Suppressor macrophage treated with lipopolysaccharide for 4 hours (primary cell): ENCODE measurements around the gene SLC41A2.
"Not testable (repeated sequence)": the region's sequence is repeated elsewhere in the genome, so short reads cannot be mapped to it uniquely, and the experiment has no call there.

Source experiments
- DNase-seq: peaks from one replicate; pipeline ENCODE4 v3.0.0-alpha.2; 2020

The SLC41A2 gene

DNA sequence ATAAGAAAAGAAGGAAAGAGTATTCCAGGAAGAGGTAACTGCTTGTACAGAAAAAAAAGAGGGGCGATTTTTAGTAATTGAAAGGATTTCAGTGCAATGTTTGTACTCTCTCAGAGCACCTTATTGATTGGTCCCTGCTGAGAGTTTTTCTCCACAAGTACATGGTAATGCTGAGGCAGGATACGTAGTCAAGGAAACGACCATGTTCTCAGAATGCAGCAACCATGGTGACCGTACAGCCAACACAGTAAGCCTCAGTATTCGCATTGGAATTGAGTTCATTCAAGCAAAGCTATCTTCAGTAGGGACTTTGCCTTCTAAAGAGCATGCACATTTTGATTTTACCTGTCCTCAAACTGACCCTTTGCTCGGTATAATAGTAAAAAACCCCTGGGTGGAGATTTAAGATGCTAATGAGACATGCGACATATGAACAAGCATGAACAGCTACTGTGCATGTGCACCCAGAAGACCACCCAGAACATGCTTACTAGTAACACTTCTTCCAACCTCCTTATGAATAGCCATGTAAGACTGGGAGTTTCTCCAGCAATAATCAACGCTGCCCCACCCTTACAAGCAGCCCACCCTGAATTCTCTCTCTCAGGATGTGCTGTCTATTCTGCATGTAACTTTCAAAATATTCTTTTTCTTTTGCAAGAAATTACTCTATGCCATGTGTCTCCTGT lies 6.2 kb upstream of the SLC41A2 start:
- DNase-seq, result no peak

DNA sequence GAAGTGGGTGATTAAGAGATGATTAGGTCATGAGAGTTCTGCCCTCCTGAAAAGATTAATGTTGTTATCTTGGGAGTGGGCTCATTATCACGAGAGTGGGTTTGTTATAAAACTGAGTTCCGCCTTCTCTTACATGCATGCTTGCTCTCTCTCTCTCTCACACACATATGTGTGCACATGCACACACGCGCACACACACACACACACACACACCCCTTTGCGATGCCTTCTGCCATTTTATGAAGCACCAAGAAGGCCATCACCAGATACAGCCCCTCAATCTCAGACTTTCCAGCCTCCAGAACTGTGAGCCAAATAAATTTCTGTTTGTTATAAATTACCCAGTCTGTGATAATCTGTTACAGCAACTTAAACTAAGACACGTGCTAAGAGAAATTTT lies 5.7 kb upstream of the SLC41A2 start:
- DNase-seq, result no peak

DNA sequence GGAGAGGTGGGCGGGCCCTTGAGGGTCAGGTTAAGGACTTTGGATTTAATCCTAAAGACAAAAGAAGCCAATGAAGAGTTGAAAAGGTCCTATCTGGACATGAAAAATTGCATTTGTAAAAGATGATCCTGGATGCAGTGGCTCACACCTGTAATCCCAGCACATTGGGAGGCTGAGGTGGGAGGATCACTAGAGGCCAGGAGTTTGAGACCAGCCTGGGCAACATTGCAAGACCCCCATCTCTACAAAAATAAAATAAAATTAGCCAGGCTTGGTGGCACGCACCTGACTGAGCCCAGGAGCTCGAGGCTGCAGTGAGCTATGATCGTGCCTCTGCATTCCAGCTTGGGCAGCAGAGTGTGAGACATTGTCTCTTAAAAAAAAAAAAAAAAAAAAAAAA lies 2.4 kb upstream of the SLC41A2 start:
- no peak for DNase-seq

DNA sequence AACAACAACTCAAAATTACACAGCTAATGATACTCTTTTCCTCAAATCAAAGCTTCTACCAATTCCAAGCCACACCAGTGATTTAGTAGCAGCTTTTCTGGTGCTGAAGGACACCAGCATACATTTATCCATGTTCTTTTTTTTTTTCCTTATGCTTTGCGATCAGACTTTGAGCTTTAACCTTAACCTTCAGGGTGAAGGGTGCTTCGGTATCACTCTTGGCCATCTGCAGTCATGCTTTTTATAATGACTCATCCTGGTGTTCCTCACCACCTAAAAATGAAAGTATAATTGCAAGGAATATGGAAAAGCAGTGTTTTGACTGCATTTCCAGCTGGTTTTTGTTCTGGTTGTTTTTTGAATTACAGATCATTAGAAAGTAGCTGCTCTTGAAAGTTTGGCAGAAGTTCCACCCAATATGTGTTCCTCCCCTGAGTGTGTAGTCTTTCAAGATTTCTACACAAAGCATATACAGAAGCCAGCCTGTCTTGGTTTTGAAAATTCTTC lies 1.3 kb upstream of the SLC41A2 start:
- DNase-seq, result peak; percentile 74

DNA sequence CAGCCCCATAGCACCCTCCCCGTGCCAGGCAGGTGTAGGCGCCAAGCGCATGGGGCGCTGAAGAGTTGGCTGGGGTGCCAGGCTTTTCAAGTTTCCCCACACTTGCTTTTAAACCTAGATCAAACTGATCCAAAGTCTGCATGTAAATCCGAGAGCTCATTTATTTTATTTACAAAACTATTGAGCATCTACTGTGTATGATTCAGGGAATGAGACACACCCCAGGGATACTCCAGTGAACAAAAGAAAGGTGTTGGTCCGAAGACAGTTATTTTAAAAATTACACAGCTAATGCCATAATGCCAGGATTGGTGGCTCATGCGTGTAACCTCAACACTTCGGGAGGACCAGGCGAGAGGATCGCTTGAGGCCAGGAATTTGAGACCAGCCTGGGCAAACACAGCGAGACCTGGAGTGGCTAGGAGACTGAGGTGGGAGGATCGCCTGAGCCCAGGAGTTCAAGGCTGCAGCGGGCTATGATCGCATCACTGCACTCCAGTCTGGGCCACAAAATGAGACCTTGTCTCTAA lies 780 bp upstream of the SLC41A2 start:
- DNase-seq, result no peak

DNA sequence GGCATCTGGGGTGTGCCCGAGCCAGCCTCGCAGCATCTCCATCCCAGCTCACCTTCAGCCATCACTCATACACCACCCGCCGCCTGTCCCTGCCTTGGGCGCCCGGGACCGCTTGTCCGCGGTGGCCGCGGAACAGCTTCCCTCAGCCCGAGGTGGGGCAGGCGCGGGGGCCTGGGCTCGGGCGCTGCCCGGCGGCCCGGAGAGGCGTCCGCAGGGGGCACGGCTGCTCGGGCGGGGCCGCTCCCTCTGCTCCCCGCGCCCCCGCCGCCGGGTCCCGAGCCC lies 430 bp downstream of the SLC41A2 start:
- peak; percentile 29 for DNase-seq

DNA sequence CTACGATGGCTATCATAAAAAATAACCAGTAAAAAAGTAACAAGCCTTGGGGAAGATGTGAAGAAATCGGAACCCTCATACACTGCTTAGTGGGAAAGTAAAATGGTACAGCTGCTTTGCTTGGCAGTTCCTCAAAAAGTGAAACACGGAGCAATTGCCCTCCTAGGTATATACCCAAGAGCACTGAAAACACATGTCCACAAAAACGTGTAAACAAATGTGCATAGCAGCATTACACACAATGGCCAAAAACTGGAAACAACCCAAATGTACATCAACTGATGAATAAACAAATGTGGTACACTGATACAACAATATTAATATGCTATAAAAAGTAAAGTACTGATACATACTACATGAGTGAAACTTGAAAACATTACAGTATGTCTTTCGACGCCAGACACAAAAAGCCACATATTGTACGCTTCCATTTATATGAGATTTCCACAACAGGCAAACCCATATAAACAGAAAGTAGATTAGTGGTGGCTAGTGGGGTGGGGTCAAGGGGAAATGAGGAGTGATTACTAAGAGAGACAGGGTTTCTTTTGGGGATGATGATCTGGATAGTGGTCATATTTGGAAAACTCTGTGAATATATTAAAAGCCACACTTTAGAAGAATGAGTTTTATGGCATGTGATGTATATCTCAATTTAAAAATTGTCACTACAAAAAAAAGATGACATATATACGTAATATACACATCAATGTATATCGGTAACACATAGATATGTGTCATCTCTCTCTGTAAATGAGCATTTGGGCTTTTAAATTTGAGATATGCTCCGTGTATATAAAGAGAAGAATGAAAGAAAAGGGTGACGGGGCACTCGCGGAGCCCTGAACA lies 996 bp downstream of the SLC41A2 start:
- DNase-seq, result peak; percentile 71

DNA sequence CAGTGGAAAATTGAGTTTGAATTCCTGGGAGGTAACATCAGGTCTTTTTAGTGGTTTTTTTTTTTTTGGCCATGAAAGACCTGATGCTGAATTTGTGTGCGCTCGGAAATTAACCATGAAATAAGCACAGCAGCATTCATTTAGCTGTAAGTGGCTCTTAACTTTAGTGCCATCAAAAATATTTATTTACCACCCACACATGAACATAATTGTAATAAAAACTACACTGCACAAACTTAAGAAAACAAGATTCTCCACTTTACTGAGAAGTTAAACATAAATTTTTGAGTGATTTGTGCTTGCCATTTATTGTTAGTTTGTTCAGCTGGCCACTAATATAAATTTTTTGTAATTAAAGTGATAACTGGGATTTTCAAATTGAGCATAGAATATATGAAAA lies 2.4 kb downstream of the SLC41A2 start:
- DNase-seq, result no peak

DNA sequence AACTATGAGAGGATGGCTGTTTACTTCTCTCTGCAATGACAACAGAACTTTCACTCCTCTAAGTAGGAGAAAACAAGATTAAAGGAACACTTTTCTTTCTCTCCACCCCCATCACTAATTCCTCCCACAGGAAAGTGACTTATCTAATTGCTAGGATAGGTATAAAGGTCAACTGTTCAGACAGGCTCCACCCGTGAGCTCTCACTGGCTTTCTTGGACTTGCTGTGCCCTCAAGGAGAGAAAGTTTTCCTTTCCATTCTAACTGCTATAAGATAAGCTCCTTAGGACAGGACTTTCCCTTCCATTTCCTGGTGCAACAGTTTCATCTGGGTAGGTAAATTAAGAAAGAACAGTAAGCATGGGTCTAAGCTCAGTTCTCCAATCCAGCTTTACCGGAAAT lies 4.8 kb downstream of the SLC41A2 start:
- DNase-seq, result peak; percentile 9

DNA sequence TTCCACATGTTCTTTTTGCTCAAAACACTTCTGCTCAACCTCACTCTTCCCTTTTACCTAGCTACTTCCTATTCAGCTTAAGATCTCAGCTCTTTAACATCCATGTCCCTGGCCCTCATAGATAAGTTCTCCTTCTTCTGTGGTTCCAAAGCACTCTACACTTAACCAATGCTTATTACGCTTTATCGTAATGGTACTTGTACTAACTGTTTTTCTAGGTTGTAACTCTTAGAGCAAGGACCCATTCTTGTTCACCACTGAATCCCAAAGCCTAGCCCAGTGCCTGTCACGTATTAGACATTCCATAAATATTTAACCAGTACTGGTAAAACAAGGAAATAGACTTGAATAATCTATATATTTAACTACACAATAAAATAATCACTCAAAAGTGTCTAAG lies 5.3 kb downstream of the SLC41A2 start:
- no peak for DNase-seq

DNA sequence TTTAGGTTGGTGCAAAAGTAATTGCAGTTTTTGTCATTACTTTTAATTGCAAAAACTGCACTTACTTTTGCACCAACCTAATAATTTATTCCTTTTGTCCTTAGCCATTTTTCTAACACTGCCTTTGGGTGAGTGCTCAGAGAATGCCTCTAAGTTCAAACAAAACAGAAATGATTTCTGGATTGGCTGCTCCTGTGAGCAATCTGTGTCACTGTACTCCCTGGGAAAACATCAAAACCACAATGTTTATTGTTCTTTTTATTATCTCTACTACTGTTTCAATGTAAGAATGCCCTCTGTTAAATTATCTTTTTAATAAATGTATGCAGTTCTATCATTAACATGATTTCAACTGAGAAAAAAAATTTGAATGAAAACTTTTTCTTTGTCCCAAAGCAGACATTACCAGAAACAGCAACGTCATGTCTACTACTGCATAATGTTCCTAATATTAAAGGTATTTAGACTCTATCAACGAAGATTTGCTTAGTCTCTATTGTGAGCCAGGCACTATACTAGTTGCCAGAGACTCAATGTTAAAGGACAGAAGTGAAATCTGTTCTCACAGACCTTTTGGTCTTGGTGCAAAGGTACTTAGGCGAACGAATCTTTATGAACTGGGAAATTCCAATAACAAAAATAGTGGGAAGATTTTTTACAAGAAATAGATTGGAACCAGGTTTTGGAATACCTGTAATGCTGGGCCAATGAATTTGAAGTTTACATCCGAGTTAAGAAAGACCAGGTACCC lies 6.2 kb downstream of the SLC41A2 start:
- DNase-seq, result no peak

DNA sequence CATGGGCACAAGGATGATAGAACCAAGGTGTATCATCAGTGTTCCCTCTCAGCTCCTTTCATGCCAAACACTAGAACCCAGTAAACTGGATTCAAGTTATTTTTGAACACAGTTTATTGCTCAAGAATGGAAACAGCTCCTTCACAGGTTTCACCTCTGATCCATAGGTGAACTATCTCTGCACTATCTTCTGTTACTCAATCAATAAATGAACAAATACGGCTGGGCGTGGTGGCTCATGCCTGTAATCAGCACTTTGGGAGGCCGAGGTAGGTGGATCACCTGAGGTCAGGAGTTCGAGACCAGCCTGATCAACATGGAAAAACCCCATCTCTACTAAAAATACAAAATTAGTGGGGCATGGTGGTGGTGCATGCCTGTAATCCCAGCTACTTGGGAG lies 9.4 kb downstream of the SLC41A2 start:
- DNase-seq, result not testable (repeated sequence)

DNA sequence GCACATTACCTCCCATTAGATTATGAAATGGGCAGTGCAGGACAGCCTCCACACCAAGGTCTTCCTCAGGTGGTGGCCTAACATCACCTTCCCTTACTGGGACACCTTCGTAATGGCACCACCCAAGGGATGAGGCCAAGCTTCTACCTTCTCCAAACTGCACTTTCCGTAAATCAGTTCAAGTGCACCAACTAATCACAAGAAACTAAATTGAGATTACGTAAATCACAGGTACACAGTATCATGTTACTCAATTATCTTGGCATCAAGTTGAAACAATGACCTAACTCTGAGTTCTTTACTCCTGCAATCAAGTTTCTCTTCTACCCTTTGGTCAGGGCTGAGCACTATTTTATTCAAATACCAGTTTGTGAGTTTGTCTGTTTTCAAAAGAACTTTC lies 13.8 kb downstream of the SLC41A2 start:
- DNase-seq, result no peak

DNA sequence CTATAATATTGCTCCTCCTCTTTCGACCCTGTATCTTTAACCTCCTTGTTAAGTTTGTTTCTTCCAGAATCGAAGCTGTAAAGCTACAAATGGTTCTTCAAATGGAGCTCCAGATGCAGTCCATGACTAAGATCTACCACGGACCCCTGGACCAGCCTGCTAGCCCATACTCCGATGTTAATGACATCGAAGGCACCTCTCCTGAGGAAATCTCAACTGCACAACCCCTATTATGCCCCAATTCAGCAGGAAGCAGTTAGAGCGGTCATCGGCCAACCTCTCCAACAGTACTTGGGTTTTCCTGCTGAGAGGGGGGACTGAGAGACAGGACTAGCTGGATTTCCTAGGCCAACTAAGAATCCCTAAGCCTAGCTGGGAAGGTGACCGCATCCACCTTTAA lies 14.7 kb downstream of the SLC41A2 start:
- not testable (repeated sequence) for DNase-seq

DNA sequence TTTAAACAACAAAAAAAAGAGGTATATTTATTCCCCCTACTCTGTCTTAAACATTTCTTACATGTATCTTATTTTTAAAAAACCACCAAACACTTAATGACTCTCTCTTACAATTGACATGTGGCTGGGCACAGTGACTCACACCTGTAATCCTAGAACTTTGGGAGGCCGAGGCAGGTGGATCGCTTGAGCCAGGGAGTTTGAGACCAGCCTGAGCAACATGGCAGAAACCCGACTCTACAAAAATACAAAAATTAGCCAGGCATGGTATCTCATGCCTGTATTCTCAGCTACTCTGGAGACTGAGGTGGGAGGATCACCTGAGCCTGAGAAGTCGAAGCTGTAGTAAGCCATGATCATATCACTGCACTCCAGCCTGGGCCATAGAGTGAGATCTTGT lies 16.0 kb downstream of the SLC41A2 start:
- DNase-seq, result no peak

DNA sequence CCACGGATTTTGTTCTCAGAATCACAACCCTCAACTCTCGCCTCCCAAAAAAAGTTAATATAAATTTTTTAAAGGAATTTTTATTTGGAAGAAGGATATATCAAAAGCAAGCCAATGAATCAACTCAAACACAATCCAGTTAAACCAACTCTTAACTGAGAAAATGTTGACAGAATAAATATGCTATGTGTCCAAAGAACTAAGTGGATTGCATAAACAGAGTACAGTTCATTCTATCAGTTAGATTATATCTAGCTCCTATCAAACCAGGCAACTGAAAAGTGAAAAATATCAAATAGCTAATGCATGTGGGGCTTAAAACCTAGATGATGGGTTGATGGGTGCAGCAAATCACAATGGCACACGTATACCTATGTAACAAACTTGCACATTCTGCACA lies 16.6 kb downstream of the SLC41A2 start:
- DNase-seq, result no peak

DNA sequence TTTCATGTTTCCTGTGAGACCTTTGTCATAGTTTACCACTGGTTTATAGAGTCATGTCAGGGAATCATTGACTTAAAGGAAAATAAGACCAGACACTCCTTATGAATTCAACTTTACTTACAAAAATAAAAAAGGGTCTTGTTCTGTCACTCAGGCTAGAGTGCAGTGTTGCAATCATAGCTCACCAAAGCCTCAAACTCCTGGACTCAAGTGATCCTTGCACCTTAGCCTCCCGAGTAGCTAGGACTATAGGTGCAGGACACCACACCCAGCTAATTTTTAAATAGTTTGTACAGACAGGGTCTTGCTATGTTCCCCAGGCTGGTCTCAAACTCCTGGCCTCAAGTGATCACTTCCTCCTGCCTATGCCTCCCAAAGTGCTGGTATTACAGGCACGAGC lies 19.0 kb downstream of the SLC41A2 start:
- no peak for DNase-seq

DNA sequence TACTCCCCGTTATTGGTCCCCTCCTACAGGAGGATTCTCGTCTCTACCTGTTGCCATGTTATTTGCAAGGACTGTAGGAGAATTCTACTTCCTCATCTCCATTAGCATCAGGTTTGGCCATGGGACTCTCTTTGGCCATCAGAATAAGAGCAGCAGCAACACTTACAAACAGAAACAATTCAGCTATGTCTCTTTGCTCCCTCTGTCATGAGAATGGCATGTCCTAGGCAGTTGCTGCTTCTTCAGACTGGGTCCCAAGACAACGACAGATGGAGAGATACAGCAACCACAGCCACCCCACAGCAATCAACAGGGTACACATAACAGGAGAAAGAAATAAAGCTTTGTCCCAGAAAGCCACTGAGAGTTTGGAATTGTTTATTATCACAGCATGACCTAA lies 19.7 kb downstream of the SLC41A2 start:
- DNase-seq, result no peak

DNA sequence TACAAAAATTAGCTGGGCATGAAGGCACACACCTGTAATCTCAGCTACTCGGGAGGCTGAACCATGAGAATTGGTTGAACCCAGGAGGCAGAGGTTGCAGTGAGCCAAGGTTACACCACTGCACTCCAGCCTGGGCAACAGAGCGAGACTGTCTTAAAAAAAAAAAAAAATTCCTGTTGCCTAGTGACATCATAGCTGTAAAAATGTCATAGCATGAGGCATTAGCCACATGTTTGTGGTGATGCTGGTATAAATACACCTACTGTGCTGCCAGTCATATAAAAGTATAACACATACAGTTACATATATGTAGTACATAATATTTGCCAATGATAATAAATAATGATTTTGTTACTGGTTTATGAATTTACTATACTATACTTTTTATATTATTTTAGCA lies 22.2 kb downstream of the SLC41A2 start:
- no peak for DNase-seq

DNA sequence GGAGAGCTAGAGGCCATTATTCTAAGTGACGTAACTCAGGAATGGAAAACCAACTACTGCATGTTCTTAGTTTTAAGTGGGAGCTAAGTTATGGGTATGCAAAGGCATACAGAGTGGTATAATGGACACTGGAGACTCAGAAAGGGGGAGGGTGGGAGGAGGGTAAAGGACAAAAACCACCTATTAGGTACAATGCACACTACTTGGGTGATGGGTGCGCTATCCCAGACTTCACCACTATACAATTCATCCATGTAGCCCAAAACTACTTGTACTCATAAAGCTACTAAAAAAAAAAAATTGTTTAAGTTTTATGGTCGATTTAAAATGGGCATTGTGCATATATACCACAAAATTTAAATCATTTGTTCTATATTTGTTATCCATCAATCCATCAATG lies 24.3 kb downstream of the SLC41A2 start:
- DNase-seq, result no peak

DNA sequence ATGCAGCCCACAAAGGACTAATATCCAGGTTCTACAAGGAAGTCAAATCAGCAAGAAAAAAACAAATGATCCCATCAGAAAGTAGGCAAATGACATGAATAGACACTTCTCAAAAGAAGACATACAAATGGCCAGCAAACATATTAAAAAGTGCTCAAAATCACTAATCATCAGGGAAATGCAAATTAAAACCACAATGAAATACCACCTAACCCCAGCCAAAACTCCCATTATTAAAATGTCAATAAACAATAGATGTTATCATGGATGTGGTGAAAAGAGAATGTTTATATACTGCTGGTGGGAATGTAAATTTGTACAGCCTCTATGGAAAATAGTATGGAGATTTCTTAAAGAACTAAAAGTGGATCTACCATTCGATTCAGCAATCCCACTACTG lies 25.0 kb downstream of the SLC41A2 start:
- DNase-seq, result no peak

DNA sequence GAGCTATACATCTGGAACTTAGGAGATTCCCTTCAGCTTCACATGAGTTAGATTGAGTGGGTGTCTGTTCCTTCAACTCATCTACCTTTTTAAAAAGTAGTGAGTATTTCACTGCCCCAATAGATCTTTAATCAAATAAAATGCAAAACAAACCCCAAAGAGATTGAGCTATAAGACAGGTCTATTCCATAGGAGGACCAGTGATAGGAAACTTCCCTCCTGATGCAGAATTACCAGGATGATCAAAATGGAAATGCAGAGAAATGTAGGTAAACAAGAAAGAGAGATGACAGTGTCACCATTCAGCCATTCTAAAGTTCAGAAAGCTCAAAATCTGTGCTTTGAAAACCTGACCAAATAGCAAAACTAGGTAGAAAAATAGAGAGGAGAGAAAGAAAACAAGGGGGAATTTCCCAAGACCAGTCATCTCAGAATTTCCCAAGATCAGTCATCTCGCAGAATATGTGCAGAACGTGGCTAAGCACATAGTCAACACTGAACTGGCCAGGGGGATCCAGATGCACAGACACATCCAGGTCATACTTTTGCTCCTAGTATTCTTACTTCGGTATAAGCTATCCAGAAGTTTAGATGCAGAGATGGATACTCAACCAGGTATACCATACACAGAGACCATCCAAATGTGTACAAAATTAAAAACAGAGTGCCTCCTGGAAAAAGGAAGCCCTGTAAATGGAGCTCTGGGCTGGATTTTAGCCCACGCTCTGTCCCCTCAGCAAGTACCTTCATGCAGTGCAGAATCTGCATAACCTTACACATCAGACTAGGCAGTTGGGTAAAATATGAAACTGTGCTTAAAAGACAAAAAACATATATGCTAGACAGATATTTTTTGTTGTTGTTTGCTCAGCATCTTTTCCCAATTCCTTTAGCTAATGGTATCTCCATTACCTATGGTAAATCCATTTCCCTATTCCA lies 27.4 kb downstream of the SLC41A2 start:
- peak; percentile 86 for DNase-seq
